ENCODE data around the gene ACOT12.

GRCh38 chr5:81353189-81353588 lies 40.7 kb downstream of the ACOT12 start:
- TF ChIP-seq POLR2A (IDR thresholded peaks at IDR 0.05; ENCODE audit: low read depth, low read length) (no peak), MYC (IDR thresholded peaks at IDR 0.05; ENCODE audit: low read depth, low read length) (no peak), CTCF (IDR thresholded peaks at IDR 0.05; ENCODE audit: extremely low read depth in 1 of 2, insufficient read depth in 1 of 2, low read depth in 1 of 2, low read length in 2 of 2) (no peak), POLR2AphosphoS5 (IDR thresholded peaks at IDR 0.05; ENCODE audit: insufficient read depth, low read depth, low read length) (no peak), EZH2 (IDR thresholded peaks at IDR 0.05; ENCODE audit: borderline replicate concordance, low read depth, low read length, severe bottlenecking) (no peak), JUN (IDR thresholded peaks at IDR 0.05; ENCODE audit: borderline replicate concordance, insufficient read depth, insufficient read length, low read depth) (no peak), FOS (IDR thresholded peaks at IDR 0.05; ENCODE audit: borderline replicate concordance, insufficient read depth, low read length) (no peak)
